ENCODE measurements around the gene ZWILCH.
"Not testable (repeated sequence)": the region's sequence is repeated elsewhere in the genome, so short reads cannot be mapped to it uniquely, and the experiment has no call there.

The ZWILCH gene

DNA sequence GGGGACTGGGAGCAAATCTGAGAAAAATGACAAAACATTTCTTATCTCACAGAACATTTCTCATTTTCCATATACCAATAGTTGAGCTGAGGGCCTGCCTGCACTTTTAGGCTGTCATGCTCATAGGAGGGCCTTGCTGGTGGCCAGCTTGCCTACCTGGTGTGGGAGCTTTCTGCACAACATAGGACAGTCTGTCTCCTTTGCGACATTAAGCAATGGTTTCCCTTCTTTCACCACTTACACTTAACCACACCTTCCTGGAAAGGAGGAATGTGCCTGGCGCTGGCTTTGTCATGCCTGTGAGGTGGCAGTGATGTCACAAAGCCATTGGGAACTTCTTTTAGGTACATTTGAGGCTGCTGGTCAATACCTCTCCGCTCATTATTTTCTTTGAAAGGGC is 13.3 kb upstream of the ZWILCH start:
- Histone ChIP-seq H3K36me3 (peaks cover 15 to 83% (median 70%) of the 10 kb centered on the region in 3 donors), H3K9me3 (no peaks in the 10 kb centered on the region), H3K4me1 (peaks cover 0 to 30% (median 6%) of the 10 kb centered on the region in 4 donors), H3K27me3 (no peaks in the 10 kb centered on the region), H3K27ac (no peak overlapping the region), H3K4me3 (no peak overlapping the region)
- TF ChIP-seq, protein P1, sequence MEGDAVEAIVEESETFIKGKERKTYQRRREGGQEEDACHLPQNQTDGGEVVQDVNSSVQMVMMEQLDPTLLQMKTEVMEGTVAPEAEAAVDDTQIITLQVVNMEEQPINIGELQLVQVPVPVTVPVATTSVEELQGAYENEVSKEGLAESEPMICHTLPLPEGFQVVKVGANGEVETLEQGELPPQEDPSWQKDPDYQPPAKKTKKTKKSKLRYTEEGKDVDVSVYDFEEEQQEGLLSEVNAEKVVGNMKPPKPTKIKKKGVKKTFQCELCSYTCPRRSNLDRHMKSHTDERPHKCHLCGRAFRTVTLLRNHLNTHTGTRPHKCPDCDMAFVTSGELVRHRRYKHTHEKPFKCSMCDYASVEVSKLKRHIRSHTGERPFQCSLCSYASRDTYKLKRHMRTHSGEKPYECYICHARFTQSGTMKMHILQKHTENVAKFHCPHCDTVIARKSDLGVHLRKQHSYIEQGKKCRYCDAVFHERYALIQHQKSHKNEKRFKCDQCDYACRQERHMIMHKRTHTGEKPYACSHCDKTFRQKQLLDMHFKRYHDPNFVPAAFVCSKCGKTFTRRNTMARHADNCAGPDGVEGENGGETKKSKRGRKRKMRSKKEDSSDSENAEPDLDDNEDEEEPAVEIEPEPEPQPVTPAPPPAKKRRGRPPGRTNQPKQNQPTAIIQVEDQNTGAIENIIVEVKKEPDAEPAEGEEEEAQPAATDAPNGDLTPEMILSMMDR (IDR thresholded peaks at IDR 0.05) = no peak
- intact Hi-C loops (cut with DNase I; ENCODE audit: low total_unique reads) = no loop called here
- DNase-seq = no peak

DNA sequence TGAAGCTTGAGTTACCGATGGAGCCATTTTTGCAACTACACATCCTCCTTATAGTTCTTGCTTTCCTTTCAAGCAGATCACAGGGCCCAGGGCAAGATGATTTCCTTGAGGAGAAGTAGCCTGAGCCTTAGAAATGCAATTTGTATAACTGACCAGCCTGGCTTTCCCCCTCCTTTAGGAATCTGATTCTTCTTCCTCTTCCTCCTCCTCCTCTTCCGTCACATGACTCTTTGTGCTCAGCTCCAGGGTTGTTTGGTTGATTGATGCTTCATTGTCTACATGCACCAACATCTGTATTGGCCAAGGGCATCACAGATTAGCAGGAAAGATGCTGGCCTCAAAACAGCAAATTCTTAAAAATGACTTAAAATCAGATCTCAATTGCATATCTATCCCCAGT is 10.9 kb upstream of the ZWILCH start:
- Histone ChIP-seq H3K36me3 (peaks cover 23 to 77% (median 68%) of the 10 kb centered on the region in 3 donors), H3K4me1 (peaks cover 0 to 27% (median 9%) of the 10 kb centered on the region in 4 donors), H3K27ac (no peak overlapping the region), H3K4me3 (no peak overlapping the region), H3K27me3 (no peaks in the 10 kb centered on the region), H3K9me3 (no peaks in the 10 kb centered on the region)
- no peak for DNase-seq
- TF ChIP-seq, protein P1 (IDR thresholded peaks at IDR 0.05) = no peak
- intact Hi-C loops (cut with DNase I; ENCODE audit: low total_unique reads) = no loop called here

DNA sequence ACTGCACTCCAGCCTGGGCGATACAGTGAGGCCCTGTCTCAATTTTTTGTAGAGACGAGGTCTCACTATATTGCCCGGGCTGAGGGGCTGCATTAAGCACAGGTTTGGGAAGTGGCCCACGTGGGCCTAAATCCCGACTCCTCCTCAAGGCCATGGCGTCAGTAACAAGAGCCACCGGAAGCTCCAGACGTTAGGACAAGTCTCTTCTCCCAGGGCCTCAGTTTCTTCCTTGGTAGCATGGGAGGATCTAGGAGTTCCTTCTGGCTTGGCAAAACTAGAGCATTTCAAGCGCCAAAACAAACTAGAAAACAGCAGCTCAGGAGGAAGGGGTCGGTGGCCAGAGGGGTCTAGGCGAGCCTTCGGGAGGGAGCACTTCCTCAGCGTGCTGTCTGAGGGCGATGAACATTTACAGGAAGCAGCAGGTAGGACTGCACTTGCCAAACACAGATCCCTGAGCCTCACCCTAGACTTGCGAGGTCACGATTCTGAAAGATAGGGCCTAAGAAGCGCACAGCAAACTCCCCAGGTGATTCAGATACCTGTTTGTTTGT is 8.1 kb upstream of the ZWILCH start:
- Histone ChIP-seq H3K36me3 (peaks cover 37 to 78% (median 68%) of the 10 kb centered on the region in 3 donors), H3K9me3 (no peaks in the 10 kb centered on the region), H3K27ac (peak overlapping the region; percentile 79 to 91), H3K27me3 (no peaks in the 10 kb centered on the region), H3K4me3 (peak overlapping the region; percentile 89), H3K4me1 (peaks cover 0 to 21% (median 9%) of the 10 kb centered on the region in 4 donors)
- intact Hi-C loops (cut with DNase I; ENCODE audit: low total_unique reads) = loop anchor here (2.0 kb wide), 1 partner anchor 108 kb away; no protein-coding TSS in a partner anchor
- TF ChIP-seq, protein P1 (IDR thresholded peaks at IDR 0.05) = no peak
- DNase-seq = no peak

DNA sequence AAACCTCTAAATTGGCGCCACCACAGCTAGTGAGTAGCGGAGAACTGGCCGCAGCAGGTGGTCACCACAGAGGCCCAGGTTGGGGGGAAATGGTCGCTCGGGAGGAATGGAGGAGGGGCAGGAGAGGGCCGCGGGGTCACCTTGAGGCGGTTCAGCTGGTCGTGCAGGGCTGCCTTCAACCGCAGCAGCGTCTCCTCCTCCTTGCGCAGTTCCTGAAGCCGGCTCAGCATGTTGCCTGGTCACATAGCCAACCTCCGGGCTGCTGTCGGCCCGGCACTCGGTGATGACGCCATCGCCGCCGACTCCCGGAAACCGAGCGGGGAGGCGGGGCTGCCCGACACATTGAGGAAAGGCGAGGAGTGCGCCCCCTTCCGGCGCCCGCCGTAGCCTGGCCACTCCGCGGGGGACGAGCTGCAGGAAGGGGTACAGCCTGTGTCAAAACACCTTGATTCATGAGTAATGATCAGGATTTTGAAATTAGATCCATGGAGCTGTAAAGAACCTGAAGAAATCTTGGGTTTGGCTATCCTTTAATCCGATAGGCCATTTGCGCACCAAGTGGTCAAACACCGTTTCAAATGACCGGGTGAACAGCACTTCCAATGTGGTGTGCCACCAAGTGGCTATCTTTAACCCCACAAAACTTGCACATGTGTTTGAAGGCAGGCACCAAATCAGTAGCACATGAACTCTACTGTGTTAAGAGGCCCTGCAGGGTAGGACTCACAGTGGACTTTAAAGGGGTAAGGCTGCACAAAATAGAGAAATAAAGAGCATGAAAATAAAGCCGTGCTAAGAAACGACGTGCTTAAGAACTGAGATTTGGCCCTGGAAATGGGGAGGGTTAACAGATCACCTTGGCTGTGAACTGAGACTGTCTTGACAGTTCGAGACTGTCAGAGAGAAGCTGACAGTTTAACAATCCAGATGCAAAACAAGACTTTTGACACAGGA is 7.3 kb upstream of the ZWILCH start, which contains the start of gene SNAPC5:
Gene SNAPC5 (minus strand): TSS at position 261 of the 954 bp plus-strand sequence. CDS start 31 bp downstream, at position 230.
- peaks cover 0 to 24% (median 11%) of the 10 kb centered on the region in 4 donors for H3K4me1 ChIP-seq
- H3K36me3 ChIP-seq = peaks cover 44 to 79% (median 74%) of the 10 kb centered on the region in 3 donors
- DNase-seq = peak; percentile 97 to 98
- peak within 1 kb of the TSS; percentile 89 for H3K4me3 ChIP-seq
- intact Hi-C loops (cut with DNase I; ENCODE audit: low total_unique reads) = loop anchor here (2.0 kb wide), 1 partner anchor 109 kb away; no protein-coding TSS in a partner anchor
- TF ChIP-seq, protein P1 (IDR thresholded peaks at IDR 0.05) = peak; percentile 97 to 100
- no peaks in the 10 kb centered on the region for H3K27me3 ChIP-seq
- peak within 1 kb of the TSS; percentile 79 to 91 for H3K27ac ChIP-seq
- no peaks in the 10 kb centered on the region for H3K9me3 ChIP-seq

DNA sequence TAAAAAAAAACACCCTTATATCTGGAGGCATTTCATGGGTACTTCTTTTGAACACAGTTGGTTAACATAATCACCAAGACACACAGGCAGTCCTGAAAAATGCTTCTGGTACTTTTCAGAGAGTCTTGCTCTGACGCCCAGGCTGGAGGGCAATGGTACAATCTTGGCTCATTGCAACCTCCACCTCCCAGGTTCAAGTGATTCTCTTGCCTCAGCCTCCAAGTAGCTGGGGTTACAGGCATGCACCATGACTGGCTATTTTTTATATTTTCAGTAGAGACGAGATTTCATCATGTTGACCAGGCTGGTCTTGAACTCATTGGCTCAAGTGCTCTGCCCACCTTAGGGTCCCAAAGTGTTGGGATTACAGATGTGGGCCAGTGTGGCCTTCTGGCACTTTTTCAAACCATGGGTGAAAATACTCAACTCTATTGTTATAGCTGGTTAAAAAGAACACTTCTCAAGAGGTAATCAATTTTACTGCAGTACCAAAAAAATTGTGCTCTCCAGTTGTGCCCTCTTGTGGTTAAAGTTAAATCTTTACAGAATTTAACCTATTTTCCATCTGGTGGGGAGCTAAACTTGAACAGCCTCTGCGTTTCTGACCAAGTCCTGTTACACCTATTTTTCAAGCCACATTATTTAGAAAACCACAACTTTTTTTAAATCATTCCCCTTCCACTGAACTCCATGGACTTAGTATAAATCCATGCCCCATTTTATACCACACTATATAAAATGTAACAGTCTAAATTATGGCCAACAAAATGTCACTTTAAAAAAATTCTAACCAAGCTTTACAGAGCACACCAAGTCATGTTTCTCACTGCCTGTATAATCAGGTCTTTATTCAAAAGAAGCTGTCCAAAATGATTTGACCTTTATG is 6.4 kb upstream of the ZWILCH start:
- TF ChIP-seq, protein P1 (IDR thresholded peaks at IDR 0.05) = peak; percentile 25 to 38
- H3K9me3 ChIP-seq = no peaks in the 10 kb centered on the region
- no peak for DNase-seq
- peaks cover 0 to 33% (median 20%) of the 10 kb centered on the region in 4 donors for H3K4me1 ChIP-seq
- H3K27me3 ChIP-seq = no peaks in the 10 kb centered on the region
- intact Hi-C loops (cut with DNase I; ENCODE audit: low total_unique reads) = no loop called here
- peak overlapping the region in 1 of 2 donors; percentile 91 for H3K27ac ChIP-seq
- H3K36me3 ChIP-seq = peaks cover 49 to 73% (median 68%) of the 10 kb centered on the region in 3 donors
- H3K4me3 ChIP-seq = no peak overlapping the region

DNA sequence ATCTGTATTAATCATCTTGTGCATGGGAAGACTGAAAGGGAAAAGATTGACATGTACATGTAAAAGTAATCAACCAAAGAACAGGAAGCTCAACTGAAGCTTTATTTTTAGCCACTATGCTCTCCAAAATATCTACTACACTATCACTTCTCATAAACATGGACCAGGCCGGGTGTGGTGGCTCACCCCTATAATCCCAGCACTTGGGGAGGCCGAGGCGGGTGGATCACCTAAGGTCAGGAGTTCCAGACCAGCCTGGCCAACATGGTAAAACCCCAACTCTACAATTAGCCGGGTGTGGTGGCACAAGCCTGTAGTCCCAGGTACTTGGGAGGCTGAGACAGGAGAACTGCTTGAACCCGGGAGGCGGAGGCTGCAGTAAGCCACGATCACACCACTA is 4.8 kb upstream of the ZWILCH start:
- H3K9me3 ChIP-seq; DNase-seq; H3K27ac ChIP-seq; H3K27me3 ChIP-seq; intact Hi-C loops (cut with DNase I; ENCODE audit: low total_unique reads); H3K4me3 ChIP-seq: not testable (repeated sequence)
- Histone ChIP-seq H3K4me1 (peaks cover 0 to 37% (median 23%) of the 10 kb centered on the region in 4 donors), H3K36me3 (peaks cover 49 to 57% (median 55%) of the 10 kb centered on the region in 3 donors)

All from tibial artery (tissue), 4 donors.